Choroid plexus epithelial cell (primary cell): ENCODE measurements around the gene PNKD.

Source experiments
- DNase-seq: peaks from one replicate; pipeline ENCODE4 v3.0.0-alpha.2; 2010; ENCODE audit warnings: low read depth
- H3K4me3 ChIP-seq: 2 replicates; pipeline ENCODE4 v1.5.1; 2011; ENCODE audit warnings: low read depth, mild to moderate bottlenecking, control low read depth, low read length, moderate library complexity
- TF ChIP-seq, protein P1 (sequence below): conservative IDR thresholded peaks from 2 replicates; pipeline ENCODE4 v1.5.1; 2011; ENCODE audit warnings: low read depth, mild to moderate bottlenecking, control low read depth, inconsistent platforms, low read length, moderate library complexity

The PNKD gene

DNA sequence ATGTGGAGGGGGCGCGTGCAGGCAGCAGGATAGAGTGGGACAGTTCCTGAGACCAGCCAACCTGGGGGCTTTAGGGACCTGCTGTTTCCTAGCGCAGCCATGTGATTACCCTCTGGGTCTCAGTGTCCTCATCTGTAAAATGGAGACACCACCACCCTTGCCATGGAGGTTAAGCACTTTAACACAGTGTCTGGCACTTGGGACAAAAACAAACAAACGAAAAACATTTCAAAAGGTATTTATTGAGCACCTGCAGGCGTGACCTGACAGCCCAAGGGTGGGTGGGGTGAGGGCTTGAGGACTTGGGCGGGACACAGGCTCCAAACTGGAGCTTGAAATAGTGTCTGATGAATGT is 124.7 kb downstream of the PNKD start:
- DNase-seq = no peak
- TF ChIP-seq, protein P1, sequence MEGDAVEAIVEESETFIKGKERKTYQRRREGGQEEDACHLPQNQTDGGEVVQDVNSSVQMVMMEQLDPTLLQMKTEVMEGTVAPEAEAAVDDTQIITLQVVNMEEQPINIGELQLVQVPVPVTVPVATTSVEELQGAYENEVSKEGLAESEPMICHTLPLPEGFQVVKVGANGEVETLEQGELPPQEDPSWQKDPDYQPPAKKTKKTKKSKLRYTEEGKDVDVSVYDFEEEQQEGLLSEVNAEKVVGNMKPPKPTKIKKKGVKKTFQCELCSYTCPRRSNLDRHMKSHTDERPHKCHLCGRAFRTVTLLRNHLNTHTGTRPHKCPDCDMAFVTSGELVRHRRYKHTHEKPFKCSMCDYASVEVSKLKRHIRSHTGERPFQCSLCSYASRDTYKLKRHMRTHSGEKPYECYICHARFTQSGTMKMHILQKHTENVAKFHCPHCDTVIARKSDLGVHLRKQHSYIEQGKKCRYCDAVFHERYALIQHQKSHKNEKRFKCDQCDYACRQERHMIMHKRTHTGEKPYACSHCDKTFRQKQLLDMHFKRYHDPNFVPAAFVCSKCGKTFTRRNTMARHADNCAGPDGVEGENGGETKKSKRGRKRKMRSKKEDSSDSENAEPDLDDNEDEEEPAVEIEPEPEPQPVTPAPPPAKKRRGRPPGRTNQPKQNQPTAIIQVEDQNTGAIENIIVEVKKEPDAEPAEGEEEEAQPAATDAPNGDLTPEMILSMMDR = no peak
- H3K4me3 ChIP-seq = no peak overlapping the region

GRCh38 chr2:218395456-218395825 is 125.1 kb downstream of the PNKD start:
- TF ChIP-seq, protein P1 = no peak
- DNase-seq = no peak
- peak overlapping the region; percentile 82 for H3K4me3 ChIP-seq

- peak; percentile 99 for DNase-seq
- TF ChIP-seq, protein P1 = peak; percentile 72
Measured at GRCh38 chr2:218395826-218396687, 125.7 kb downstream of the PNKD start.

More at GRCh38 chr2:218395826-218396687, 125.7 kb downstream of the PNKD start:
- H3K4me3 ChIP-seq = peak overlapping the region; percentile 82
